GM18526 (cell line): ENCODE data around the gene PDZD4.

ENCODE experiments used
- POLR2A ChIP-seq: IDR thresholded peaks from 3 replicates; pipeline ENCODE4 v1.6.1; 2011; ENCODE audit not compliant: insufficient read length; ENCODE audit errors: extremely low read depth

The PDZD4 gene

DNA sequence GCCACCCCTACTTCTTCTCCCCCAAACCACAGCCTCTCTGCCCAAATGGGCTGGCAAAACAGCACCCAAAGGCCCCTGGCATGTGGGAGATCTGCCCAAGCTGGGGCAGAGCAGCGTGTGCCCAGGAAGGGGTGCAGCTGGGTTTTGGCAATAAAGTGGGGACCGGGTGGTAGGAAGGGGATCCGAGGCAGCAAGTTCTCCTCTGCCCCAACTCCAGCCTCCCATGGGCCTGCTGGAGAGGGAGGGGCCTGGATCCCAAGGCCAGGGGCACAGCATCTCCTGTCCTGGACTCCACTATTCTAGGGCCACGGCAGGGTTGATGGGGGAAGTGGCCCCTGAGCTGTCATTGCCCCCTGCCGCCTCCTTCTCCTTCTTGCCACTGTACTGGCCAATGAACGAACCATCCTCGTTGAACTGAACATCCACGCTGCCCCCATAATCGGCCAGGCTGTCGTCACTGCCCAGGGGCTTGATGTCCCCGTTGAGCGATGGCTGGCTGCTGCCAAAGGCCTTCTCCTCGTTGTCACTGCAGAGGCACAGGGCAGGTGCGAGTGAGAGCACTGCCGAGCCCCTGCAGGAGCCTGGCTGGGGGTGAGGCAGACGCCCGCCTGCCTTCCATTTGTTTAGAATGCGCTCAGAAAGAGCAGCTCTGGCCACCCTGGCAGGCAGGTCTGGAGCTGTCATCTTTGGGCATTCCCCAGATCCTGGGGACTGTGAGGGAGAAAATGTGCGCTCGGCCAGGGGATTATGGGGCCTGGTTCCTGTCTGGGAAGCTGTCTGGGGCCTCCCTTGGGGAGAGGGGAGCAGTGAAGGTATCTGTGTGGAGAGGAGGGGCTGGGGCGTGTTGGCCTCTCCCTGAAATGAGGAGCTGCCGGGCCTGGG is 32.3 kb upstream of the PDZD4 start:
- TF ChIP-seq POLR2A: no peak

- no peak for TF ChIP-seq POLR2A
Measured at GRCh38 chrX:153861733-153862310, 31.5 kb upstream of the PDZD4 start.

DNA sequence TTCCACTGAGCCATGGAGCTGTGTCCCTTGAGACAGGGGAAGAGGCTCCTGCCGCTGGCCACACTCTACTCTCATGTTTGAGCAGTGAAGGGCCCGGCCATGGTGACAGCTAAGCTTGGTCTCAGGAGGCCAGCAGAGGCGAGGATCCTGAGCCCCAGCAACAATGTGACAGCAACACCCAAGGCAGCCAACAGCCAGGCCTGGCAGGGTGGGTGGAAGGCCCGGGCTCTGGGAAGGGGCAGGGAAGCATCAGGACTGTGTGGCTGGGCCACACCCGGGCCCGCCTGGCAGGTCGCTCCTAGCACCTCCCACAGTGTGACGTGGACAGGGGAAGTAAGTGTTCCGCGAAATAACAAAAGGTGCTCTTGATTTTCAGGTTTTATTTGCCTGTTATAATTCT is 30.8 kb upstream of the PDZD4 start:
- no peak for TF ChIP-seq POLR2A

- no peak for TF ChIP-seq POLR2A
Measured at GRCh38 chrX:153857348-153857903, 27.1 kb upstream of the PDZD4 start.

DNA sequence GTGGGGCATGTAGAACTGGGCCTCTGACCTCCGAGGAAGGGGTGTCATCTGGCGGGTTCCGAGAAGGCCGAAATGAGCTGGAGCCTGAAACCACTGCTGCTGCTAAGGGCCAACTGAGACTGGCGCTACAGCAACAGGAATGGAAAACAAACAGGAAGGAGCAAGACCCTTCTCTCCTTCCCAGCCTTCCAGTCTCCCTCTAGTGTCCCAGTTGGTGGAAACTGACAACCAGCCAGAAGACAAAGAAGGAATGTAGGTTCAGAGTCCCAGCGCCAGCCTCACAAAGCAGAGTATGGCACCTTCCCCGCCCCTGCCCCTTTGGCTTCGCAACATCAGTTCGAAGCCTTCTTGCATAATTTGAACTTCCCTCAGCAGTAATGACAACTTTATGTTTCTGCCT is 24.4 kb upstream of the PDZD4 start:
- no peak for TF ChIP-seq POLR2A

DNA sequence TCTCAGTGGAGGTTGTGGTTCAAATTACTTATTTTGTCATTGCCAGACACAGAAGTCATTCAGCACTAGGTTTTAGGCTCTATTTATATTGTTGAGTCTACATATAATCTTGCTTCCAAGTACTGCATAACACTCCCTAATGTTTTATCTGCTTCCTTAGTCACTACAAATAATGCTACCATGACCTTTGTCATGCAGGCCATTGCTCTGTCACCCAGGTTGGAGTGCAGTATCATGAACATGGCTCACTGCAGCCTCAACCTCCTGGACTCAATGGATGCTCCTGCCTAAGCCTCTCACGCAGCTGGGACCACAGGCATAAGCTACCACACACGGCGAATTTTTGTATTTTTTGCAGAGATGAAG is 23.5 kb upstream of the PDZD4 start:
- no peak for TF ChIP-seq POLR2A

- TF ChIP-seq POLR2A: no peak
Measured at GRCh38 chrX:153853180-153853901, 23.0 kb upstream of the PDZD4 start.

DNA sequence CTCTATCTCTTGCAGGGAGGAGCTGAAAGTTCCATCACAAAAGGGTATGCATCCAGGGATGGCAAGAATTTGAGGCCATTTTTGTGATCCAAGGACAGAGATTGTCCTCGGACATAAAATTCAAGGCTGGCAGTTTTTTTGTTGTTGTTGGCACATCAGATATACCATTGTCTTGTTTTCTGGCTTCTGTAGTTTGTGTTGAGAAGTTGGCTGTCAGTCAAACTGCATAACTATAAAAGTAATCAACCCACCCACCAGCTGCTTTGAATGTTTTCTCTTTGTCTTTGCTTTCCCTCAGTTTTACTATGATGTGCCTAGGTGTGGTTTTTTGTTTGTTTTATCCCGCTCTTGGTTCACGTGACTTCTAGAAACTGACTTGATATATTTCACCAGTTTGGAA is 21.6 kb upstream of the PDZD4 start:
- TF ChIP-seq POLR2A: no peak

GRCh38 chrX:153848325-153848724 is 18.0 kb upstream of the PDZD4 start:
- TF ChIP-seq POLR2A: no peak

DNA sequence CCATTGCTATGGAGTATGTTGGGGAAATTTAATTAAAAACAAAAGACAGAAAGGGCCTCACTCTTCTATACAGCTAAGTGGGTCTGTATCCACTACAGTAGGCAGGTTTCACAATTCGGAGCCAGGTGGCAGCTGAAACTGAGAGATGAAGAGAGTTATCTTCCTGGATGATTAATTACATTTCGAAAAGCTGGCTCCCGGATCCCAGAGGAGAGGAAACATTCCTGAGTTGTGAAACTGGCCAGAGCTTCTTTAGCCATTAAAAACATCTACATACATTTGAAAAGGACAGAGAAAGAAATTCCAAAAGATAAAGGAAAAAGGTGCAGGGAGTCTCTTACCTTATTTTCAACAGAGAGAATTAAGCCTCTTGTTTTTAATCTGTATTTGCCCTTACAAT is 15.5 kb upstream of the PDZD4 start:
- TF ChIP-seq POLR2A: no peak

DNA sequence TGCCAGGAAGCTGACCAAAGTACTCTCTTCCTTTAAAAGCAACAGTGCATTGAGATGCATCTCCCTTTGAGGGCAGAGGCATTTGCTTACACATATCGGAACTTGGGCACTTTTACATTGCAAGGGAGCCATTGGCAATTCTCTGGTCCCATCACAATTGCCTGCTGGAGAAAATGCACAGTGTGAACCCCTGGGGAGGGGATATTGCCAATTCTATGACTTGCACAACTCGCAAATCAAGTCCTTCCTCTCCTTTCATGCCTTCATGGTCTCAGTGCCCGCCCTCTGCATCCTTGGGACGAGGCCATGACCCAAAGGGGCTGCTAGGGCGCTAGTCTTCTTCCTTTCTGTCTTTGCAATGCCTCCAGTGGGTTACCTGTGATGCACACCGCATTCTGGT is 14.9 kb upstream of the PDZD4 start:
- TF ChIP-seq POLR2A: no peak

DNA sequence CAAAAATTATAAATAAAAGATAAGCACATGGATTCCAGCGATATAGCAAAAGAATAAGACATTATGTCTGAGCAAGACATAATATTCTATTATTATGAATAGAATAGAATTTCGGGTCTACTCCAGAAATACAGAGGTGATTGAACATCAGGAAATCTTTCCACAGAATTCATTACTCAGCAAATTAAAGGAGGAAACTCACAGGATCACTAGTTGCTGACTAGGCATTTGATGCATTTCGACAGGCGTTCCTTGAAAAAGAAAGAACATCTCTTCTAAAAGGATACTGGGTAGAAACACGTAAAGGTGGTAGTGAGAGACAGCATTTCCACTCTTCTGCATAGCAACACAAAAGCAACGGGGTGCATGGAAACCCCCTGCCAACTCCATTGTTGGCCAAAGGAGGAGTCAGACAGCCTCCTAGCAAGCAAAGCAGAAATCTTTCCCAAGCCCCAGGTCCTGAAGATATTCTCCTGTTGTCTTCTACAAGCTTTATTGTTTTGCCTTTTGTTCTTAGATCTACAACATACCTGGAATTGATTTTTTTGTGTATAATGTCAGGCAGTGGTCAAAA is 14.3 kb upstream of the PDZD4 start:
- TF ChIP-seq POLR2A: no peak

- TF ChIP-seq POLR2A: no peak
Measured at GRCh38 chrX:153836921-153837320, 6.6 kb upstream of the PDZD4 start.

GRCh38 chrX:153832728-153833127 is 2.4 kb upstream of the PDZD4 start:
- TF ChIP-seq POLR2A: no peak

DNA sequence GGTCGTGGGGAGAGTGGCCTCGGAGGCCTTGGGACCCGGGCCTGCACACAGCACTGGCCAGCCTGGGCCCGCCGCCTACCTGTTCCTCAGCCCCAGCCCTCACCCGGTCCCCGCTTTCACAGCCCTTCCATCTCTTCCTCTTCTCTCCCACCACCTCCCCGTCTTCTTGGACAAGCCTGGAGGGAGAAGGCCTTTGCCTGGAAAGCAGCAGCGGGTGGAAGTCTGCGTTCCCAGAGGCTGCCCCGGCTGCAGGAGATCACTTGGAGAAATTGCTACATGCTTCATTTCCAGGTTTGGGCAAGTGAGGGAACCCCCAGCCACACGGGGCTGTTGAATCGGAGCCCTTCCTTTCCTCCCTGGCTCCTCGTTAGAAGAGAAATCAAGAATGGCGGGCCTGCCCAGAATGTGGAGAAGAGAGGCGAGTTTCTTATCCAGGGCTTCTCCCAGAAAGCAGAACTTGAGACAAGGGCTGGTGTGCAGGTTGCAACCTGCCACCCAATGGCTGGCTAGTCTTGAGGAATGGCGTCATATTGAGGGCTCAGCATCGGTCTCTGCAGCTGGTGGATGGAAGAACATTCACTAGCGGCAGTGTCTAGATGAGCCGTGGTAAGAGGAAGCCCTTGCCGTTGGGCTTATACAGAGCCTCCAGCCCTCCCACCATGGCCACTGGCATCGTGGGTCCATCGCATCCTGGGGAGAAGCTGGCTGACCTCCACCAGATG is 1.2 kb upstream of the PDZD4 start:
- no peak for TF ChIP-seq POLR2A

GRCh38 chrX:153830640-153831428 is 490 bp upstream of the PDZD4 start:
- no peak for TF ChIP-seq POLR2A
